Cardiac fibroblast (primary cell): ENCODE results near the gene MORN4.

Experiments
- DNase-seq, 2 donors: peaks; one replicate each; pipeline versions ENCODE4 v3.0.0 to v3.0.0-alpha.2; 2010; ENCODE audit warnings: low read depth in 2 of 2
- H3K4me3 ChIP-seq, 2 donors: replicated peaks in 1 of 2; 1 replicate in 1 of 2; 2 replicates in 1 of 2; pipeline ENCODE4 v1.5.1; 2011; ENCODE audit warnings: low read depth in 2 of 2, low read length in 2 of 2, mild to moderate bottlenecking in 2 of 2, moderate library complexity in 1 of 2
- CTCF ChIP-seq: IDR thresholded peaks from one replicate; pipeline ENCODE4 v1.5.1; 2011; ENCODE audit warnings: low read depth, mild to moderate bottlenecking, low read length, inconsistent platforms

The MORN4 gene

GRCh38 chr10:97567891-97568290 lies 65.4 kb downstream of the MORN4 start:
- no peak for TF ChIP-seq CTCF
- DNase-seq, result no peak
- H3K4me3 ChIP-seq, result no peak overlapping the region

DNA sequence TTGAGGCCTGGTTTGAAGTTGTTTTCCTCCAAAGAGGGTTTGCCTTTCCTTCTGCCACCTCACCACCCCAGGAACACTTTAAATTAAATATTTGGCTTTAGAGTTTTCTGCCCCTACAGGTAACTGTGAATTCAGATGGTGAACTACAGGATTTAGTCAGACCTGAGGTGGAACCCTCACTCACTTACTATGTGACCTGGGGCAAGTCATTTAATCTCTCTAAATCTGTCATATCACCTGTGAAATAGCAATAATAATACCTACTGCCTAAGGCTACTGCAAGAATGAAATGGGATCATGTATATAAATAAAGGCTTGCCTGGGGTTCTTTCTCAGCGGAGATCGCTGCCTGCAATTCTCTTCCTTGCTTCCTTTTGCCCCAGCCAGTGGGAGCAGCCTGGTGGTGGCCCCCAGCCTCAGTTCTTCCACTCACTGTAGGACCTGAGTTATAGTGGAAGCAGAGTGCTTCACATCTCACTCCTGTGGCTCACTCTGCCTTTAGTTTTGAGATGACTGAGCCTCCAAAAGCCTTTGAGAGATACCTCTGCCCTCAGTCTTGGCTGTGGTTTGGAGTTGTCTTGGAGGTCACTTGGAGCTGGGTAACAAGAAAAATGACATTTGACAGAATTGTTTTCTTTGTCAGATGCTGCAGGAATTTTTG lies 66.8 kb downstream of the MORN4 start:
- H3K4me3 ChIP-seq, result no peak overlapping the region
- no peak for DNase-seq
- TF ChIP-seq CTCF, result no peak

DNA sequence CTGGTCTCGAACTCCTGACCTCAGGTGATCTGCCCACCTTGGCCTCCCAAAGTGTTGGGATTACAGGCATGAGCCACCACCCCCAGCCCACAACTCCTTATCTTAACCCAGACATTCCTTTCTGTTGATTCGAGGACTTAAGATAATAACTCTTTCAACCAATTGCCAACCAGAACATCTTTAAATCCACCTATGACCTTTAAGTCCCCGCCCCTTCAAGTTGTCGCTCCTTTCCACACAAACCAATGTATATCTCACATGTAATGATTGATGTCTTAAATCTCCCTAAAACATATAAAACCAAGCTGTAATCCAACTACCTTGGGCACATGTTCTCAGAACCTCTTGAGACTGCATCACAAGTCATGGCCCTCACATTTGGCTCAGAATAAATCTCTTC lies 68.5 kb downstream of the MORN4 start:
- no peak for TF ChIP-seq CTCF
- no peak overlapping the region for H3K4me3 ChIP-seq
- no peak for DNase-seq
